GM19463 (cell line): Measurements from ENCODE around the gene TBC1D2B.
"Not testable (repeated sequence)": the region's sequence is repeated elsewhere in the genome, so short reads cannot be mapped to it uniquely, and the experiment has no call there.

ENCODE experiments used
- ATAC-seq: cut with Tn5 transposase; IDR thresholded peaks from one replicate; pipeline ENCODE4 v1.9.1; 2021; ENCODE audit warnings: mild to moderate bottlenecking, moderate library complexity; ENCODE audit not compliant: unreplicated experiment

Gene TBC1D2B

DNA sequence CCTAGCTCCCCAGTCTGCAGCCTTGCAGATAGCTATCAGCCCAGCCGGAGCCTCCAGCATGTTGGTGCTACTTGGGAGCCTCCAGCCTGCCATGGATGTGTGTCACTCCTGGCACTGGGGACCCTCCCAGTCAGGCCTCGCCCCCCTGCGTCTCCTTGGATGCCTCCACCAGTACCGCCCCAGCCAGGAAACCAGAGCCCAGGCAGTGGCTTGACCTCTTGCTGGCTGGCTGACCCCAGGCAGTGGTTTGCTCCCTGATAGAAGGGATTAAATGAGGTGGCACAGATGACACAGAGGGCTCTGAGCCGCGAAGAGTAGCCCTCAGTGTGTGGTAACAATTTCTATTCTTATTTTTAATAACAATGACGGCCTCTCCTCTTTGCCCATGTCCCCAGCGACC lies 98.4 kb downstream of the TBC1D2B start:
- not testable (repeated sequence) for ATAC-seq

- ATAC-seq, result not testable (repeated sequence)
These were observed 98.8 kb downstream of the TBC1D2B start for GRCh38 chr15:77978759-77979145.

- not testable (repeated sequence) for ATAC-seq
These were observed 99.4 kb downstream of the TBC1D2B start for GRCh38 chr15:77977903-77978758.

DNA sequence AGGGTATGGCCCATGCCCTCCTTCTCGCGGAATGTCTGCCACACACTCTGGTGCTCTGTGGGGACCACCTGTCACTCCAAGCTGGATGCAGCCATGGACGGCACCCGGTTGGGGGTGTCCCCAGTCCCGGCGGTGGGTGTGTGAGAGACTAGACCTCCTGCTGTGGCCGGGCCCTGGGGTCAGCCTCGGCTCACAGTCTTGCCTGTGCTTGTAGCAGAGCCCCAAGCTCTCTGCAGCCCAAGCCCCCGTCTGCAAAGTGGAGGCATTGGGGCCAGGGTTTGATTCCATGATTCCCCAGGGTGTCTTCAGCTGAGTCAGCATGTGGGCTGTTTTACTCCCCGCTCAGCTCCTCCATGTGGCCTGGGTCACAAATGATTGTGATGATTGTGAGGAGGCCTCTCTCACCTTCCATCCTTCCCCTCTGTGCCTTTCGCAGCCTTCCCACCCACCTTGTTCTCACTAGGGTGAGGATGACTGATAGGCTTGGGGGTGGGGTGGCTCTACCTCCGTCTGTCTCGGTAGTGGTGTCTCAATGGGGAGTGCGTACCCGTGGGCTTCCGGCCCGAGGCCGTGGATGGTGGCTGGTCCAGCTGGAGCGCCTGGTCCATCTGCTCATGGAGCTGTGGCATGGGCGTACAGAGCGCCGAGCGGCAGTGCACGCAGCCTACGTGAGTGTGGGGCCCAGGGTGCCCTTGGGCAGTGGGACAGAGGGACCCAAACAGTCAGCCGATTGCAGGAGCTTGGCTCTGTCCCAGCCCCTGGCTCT lies 100.6 kb downstream of the TBC1D2B start:
- not testable (repeated sequence) for ATAC-seq

- not testable (repeated sequence) for ATAC-seq
These were observed 101.4 kb downstream of the TBC1D2B start for GRCh38 chr15:77976095-77976450.

DNA sequence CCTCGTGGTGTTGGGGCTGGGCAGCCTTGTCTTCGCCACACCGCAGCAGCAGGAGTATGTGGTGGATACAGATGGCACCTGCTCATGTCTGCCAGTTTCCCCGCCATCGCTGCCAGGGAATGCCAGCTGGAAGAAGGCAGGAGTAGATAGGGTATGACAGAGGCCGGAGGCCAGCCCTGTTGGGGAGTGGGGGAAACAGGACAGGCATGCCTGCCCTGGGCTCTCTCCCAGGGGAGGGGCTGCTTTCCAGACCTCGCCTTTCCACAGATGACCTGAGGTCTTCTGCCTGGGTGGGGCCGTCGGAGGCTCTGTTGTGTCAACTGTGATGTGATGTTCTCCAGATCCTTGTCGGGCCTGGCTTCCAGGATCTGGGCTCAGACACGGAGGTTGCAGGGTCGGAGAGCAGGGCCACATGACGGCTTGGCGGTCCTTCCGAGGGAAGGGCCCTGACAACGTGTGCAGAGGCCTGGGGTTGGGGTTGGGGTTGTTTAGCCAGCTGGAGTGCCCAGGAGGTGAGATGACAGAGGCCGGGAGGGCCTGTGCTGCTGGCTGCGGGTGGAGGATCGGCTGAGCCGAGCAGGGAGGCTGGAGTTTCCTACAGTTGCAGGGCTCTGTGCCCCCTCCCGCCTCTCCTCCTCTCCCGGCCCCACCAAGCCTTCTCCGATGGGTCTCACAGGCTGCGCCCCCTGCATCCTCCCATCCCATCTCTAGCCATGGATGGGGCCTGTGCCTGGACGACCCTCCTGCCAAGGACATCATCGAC lies 102.0 kb downstream of the TBC1D2B start:
- ATAC-seq, result no peak

DNA sequence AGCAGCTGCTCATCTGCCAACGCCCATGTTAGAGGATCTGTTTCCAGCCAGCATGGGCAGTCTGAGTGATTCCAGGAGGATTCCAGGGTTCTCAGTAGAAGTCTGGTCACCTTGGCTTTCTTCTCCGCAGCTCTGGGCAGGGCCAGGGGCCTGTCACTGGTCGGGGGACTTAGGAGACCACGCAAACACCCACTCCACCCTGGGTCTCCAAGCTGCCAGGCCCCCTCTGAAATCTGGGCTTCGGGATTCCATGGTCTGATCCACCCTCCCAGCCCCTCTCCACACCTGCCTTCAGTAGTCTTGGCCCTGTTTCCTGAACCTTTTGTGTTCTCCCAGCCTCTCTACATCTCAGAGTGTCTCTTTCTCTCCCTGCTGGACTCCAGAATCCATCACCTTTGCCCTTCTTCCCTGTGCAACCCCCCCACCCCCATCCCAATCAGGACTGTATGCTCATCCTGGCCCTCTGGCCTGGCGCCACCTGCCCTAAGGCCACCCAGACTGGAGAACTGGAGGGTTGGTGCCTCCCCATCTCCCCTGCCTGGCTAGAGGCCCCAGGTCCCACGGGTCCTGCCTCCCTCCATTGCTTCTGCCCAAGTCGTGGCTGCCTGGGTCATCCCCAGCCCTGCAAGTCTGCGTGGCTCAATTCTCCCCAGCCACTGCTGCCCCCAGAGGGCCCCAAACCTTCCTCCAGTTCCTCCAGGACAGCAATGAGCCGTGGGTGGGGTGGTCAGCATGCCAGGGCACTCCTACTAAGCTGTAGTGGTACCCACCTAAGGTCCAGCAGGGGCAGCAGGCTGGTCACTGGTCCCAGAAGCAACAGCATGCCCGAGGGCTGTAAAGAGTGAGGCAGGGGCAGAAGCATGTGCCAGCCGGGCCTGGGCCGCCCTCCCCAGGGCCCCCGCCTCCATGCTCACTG lies 102.8 kb downstream of the TBC1D2B start:
- ATAC-seq, result no peak

DNA sequence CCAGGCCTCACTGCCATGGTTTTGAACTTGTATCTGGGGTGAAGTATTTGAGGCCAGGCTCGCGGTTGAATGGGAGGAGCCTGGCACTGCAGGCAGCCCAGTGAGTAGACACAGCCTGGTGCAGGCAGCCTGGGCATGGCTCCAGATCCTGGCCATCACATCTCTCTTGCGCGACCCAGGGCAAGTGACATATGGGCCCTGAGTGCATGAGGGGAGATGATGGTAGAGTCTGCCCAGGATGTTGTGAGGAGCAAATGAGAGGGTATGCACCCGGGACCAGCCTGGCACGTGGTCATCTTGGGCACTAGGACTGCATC lies 103.5 kb downstream of the TBC1D2B start:
- ATAC-seq, result no peak

DNA sequence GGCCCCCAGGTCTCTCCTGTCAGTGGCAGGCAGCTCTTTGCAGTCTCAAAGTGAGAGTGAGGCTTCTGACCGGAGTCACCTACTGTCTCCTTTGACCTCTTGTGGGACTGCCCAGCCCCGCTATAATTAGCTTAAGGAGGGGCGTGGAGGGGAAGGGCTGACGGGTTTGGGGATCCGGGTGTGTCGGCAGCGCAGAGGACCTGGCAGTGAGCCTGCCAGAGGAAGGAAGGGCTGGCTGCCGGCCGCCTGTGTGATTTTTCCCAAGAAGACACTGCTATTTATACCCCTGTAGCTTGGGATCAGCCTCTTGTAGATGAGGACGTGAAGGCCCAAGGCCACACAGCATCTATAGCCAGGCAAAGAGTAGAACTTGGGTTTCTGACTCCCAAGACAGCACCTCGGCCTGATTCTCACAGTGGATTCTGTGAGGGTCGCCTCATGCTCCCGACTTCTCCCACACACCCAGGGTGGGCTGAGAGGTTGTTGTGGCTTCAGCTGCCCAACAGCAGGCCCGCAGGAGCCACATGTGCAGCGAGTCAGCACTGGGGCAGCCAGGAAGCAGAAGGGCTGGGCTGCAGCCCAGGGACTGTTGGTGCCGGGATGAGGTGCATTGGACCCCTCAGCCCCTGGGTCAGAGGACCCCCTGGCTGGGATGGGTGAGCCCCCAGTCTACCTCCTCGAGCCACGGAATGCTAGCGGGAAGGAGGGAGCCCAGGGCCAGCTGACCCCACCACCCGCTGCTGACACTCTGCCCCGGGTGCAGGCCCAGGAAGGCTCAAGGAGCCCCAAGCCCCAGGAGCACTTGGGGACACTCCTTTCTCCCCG lies 104.0 kb downstream of the TBC1D2B start:
- ATAC-seq, result not testable (repeated sequence)

DNA sequence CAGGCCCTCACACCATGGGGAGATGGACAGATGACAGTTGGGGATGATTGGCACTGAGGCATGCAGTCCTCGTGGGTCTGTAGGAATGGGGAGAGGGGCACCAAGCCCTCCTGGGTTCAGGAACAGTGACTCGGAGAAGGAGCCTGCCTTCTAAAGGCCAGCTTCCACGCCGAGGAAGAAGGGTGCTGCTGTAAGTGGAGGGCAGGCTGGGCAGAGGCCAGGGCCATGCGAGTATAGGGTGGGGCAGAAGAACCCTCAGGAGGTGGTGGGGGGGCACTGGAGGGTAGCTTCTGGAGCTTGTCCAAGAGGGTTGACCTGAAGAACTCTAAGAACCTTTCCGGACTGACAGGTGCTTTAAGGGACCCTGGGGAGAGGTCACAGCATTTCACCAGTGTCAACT lies 104.8 kb downstream of the TBC1D2B start:
- not testable (repeated sequence) for ATAC-seq

DNA sequence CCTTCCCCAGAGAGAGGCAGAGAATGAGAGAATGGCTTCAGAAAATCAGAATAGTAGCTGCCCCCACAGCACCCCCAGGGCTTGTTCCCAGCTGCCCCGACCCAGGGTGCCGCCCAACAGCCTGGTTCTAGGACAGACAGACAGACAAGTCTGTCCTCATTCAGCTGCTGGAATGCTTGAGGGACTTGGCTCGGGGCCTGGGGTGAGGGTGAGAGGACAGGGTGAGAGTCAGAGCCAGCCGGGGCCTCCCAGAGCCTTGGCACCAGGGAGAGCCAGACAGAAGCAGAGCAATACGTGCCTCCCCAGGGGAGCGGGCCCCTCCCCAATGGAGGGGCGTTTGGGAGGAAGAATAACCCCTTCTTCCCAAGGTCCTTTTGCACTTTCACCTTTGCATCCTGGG lies 105.6 kb downstream of the TBC1D2B start:
- ATAC-seq, result not testable (repeated sequence)

DNA sequence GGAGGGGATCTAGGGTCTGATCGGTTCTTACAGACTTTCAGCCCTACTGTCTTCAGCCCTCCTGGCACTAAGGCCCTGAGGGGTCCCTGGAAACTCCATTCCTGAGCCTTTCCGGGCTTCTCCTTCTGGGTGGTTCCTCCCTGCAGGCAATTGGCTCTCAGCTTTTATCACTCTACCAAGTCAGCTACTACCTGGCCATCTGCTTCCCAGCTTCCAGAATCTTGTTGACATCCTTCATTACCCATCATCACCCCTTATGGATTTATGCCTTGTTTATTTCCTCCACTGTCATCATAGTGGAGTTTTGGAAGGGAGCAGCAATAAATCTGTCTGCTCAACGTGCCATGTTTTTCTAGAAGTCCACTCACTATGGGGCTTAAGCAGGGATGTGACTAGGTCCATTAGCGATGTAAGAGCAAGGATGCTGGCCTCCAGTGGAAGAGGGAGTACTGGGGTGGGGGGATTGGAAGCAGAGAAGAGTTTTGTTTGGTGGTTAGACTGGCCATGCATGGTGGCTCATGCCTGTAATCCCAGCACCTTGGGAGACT lies 106.6 kb downstream of the TBC1D2B start:
- not testable (repeated sequence) for ATAC-seq

DNA sequence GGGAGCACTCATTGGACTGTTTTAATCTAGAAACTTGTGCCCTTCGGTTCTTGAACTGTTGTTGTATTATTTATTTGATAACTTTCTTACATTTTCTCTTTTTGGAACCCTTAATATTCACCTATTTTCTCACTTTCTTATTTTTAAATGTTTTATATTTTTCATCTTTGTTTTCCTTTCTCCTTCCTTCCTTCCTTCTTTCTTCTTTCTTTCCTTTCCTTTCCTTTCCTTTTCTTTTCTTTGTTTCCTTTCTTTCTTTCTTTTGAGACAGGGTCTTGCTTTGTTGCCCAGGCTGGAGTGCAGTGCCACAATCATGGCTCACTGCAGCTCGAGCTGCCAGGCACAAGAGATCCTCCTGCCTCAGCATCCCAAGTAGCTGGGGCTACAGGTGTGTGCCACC lies 108.5 kb downstream of the TBC1D2B start:
- no peak for ATAC-seq

DNA sequence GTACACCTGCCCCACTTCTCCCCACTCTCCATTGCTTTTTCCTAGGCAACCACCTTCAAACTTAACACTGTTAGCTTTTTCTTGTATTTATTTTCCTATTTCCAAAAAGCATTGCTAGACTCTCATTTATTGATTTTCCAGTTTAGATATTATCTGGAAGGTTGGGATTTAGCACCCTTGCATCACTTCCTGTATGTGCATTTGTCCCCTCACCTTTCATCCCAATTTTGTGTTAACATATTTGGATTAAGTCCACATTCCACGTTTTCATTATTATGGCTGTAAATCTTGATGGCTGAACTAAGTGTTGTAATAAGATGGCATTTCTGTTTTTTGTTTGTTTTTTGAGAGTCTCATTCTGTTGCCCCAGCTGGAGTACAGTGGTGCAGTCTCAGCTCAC lies 109.7 kb downstream of the TBC1D2B start:
- ATAC-seq, result no peak

DNA sequence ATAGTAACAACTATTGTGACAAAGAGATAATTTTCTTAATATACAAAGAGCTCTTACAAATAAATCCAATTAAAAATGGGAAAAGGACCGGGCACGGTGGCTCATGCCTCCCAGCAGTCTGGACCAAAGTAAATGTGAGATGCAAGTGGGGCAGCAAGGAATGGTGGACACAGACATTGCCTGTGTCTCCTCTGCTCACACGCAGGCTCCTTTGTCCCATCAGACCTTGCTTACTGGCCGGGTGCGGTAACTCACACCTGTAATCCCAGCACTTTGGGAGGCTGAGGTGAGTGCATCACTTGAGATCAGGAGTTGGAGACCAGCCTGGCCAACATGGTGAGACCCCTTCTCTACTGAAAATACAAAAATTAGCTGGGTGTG lies 110.3 kb downstream of the TBC1D2B start:
- ATAC-seq, result not testable (repeated sequence)

DNA sequence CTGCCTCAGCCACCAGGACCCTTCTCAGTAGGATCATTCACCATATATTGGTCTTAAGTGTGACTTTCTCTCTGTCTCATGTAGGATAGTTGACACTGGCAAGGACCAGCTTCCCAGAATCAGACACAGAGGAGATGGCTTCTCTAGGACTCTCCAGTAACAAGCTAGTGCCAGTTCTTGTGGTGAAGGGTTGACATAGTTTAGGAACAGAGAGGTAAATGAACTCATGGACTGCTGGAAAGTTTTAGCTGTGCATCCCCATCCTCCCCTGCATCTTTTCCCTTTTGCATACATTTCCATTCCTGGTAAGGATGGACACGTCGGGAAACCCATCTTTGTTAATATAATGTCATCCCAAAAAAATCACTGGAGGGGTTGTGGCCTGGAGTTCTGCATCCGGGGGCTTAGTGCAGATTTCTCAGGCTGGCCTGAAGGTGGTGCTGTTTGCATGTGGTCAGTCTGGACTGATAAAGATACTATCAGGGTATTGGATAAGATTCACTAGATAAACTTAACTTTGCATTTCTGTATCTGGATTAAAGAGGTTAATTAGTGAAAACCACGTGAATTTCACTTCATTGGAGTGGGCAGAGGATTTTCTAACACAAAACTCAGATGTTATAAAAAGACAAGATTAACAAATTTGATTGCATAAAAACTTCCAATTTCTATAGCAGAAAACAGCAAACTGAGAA lies 110.8 kb downstream of the TBC1D2B start:
- no peak for ATAC-seq

GRCh38 chr15:77964193-77964592 lies 113.3 kb downstream of the TBC1D2B start:
- ATAC-seq, result no peak

- ATAC-seq, result no peak
These were observed 118.1 kb downstream of the TBC1D2B start for GRCh38 chr15:77959432-77959879.
